GM12891 (cell line): Measurements from ENCODE around the gene PHF10.
"Not testable (repeated sequence)": the region's sequence is repeated elsewhere in the genome, so short reads cannot be mapped to it uniquely, and the experiment has no call there.

ENCODE experiments used
- DNase-seq: peaks from one replicate; pipeline ENCODE4 v3.0.0; 2011; ENCODE audit warnings: low spot score; ENCODE audit not compliant: insufficient read length
- FAIRE-seq: peaks from 2 replicates; lab custom pipeline; 2011; peaks lifted over from hg19 to GRCh38; lab: Jason Lieb, UNC
- PAX5 ChIP-seq: IDR thresholded peaks from 2 replicates; pipeline ENCODE4 v1.6.1; 2011; ENCODE audit warnings: low read length, moderate library complexity, mild to moderate bottlenecking; ENCODE audit not compliant: insufficient read depth, severe bottlenecking
- POLR2A ChIP-seq: IDR thresholded peaks from 2 replicates; pipeline ENCODE4 v1.6.1; 2011; ENCODE audit warnings: low read depth, low read length, control low read depth
- POLR2AphosphoS5 ChIP-seq: IDR thresholded peaks from 2 replicates; pipeline ENCODE4 v1.6.1; 2011; ENCODE audit warnings: low read depth, low read length, control low read depth
- POU2F2 ChIP-seq: IDR thresholded peaks from 2 replicates; pipeline ENCODE4 v1.6.1; 2011; ENCODE audit warnings: low read depth, mild to moderate bottlenecking, control low read depth, low read length, moderate library complexity
- SPI1 ChIP-seq: IDR thresholded peaks from 2 replicates; pipeline ENCODE4 v1.6.1; 2011; ENCODE audit warnings: low read depth, low read length, control low read depth
- TAF1 ChIP-seq: IDR thresholded peaks from 2 replicates; pipeline ENCODE4 v1.6.1; 2011; ENCODE audit warnings: low read depth, low read length, control low read depth

PHF10 gene

GRCh38 chr6:169702840-169703246 is 21.5 kb downstream of the PHF10 start:
- FAIRE-seq, result no peak
- DNase-seq, result no peak
- TF ChIP-seq PAX5 (no peak), POU2F2 (no peak), POLR2A (no peak), POLR2AphosphoS5 (no peak), SPI1 (no peak), TAF1 (no peak)

- FAIRE-seq (peak; percentile 98), DNase-seq (peak; percentile 92)
- TF ChIP-seq POLR2AphosphoS5, result peak; percentile 91
- TF ChIP-seq SPI1, result 0 out of 2 replicates have a peak, but pooled peaks have one; percentile 24
- TF ChIP-seq POU2F2, result no peak
- peak; percentile 88 for TF ChIP-seq POLR2A
- TF ChIP-seq TAF1, result peak; percentile 59
Observed at GRCh38 chr6:169701954-169702839, 22.1 kb downstream of the PHF10 start, which contains the start of the genes C6orf120 and WDR27. TSS of gene C6orf120 (plus strand) at chr6:169702126. CDS start at chr6:169702460, 334 bp downstream. TSS of gene WDR27 (minus strand) at chr6:169702029. CDS start at chr6:169689005, 13,024 bp downstream.

GRCh38 chr6:169701311-169701953 is 22.9 kb downstream of the PHF10 start:
- DNase-seq (no peak), FAIRE-seq (no peak)
- no peak for TF ChIP-seq TAF1
- no peak for TF ChIP-seq POU2F2
- TF ChIP-seq SPI1, result no peak

- no peak for TF ChIP-seq TAF1
- no peak for TF ChIP-seq POU2F2
- DNase-seq, result no peak
- FAIRE-seq, result no peak
Observed at GRCh38 chr6:169700296-169700695, 24.0 kb downstream of the PHF10 start.

- FAIRE-seq, result not testable (repeated sequence)
Observed at GRCh38 chr6:169697115-169697514, 27.2 kb downstream of the PHF10 start.

GRCh38 chr6:169695131-169695530 is 29.2 kb downstream of the PHF10 start:
- TF ChIP-seq POU2F2 (no peak), POLR2A (no peak), TAF1 (no peak), POLR2AphosphoS5 (no peak), SPI1 (no peak)
- DNase-seq, result no peak
- FAIRE-seq, result no peak

More at GRCh38 chr6:169697115-169697514, 27.2 kb downstream of the PHF10 start:
- not testable (repeated sequence) for DNase-seq

GRCh38 chr6:169692516-169692915 is 31.8 kb downstream of the PHF10 start:
- no peak for FAIRE-seq
- TF ChIP-seq TAF1 (no peak), SPI1 (no peak), POLR2AphosphoS5 (no peak), POLR2A (no peak), PAX5 (no peak), POU2F2 (no peak)
- no peak for DNase-seq

GRCh38 chr6:169691260-169691659 is 33.0 kb downstream of the PHF10 start:
- TF ChIP-seq POU2F2 (no peak), SPI1 (no peak), TAF1 (no peak), POLR2A (no peak), POLR2AphosphoS5 (no peak), PAX5 (no peak)
- FAIRE-seq, result no peak
- no peak for DNase-seq

- TF ChIP-seq POLR2A (no peak), POU2F2 (no peak), POLR2AphosphoS5 (no peak), TAF1 (no peak), PAX5 (no peak), SPI1 (no peak)
- DNase-seq (no peak), FAIRE-seq (no peak)
Observed at GRCh38 chr6:169689287-169689686, 35.0 kb downstream of the PHF10 start.

- TF ChIP-seq SPI1 (no peak), POU2F2 (no peak), POLR2AphosphoS5 (no peak), POLR2A (no peak), TAF1 (no peak), PAX5 (no peak)
- no peak for DNase-seq
- no peak for FAIRE-seq
Observed at GRCh38 chr6:169685860-169686259, 38.4 kb downstream of the PHF10 start.
